Measurements from ENCODE around the gene P2RX2. TPM values are rescaled to one million over a fixed set of nuclear protein-coding genes. Genes with fewer than 3 reads are reported as not detected.

Gene P2RX2
- total and polyA plus RNA-seq, 2 of the 4 experiments (the other 2 are of a cell fraction): not detected

DNA sequence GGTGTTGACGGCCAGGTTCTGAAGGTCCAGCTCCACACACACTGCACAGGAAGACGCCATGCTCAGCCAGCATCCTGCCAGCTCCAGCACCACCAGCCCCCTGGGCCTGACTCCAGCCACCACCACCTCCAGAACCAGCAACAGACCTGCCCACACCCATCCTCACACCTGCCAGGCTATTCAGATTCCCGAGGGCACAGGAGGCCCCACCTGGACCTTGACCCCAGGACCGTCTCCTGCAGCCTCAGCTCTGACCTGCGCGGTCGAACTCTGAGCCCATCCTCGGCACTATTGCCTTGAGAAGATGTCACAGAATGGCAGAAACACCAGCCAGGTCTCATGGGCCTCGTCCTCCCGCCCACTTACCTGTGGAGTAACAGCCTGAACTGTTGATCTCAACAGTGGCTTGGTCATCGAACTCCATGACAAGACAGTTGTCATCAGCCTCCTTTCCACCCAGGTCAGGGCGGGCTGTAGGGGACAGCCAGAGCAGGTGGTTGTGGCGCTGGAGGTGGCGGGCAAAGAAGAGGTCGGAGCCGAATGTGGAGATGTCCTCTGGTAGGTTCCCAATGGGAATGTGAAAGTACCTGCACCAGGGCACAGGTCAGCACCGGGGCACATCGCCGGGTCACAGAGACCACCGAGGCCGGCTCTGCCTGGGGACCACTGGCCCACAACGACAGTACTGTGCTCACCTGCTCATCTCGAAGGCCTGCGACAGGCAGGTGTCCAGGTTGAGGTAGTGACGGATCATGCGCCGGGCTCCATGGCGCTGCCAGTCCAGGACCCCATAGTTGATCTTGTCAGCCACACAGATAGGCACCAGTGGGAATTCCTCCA lies 23.5 kb downstream of the P2RX2 start:
- H4K91ac ChIP-seq (ENCODE audit: insufficient read depth, low read depth, low read length): no peak overlapping the region
- TF ChIP-seq, protein P1, sequence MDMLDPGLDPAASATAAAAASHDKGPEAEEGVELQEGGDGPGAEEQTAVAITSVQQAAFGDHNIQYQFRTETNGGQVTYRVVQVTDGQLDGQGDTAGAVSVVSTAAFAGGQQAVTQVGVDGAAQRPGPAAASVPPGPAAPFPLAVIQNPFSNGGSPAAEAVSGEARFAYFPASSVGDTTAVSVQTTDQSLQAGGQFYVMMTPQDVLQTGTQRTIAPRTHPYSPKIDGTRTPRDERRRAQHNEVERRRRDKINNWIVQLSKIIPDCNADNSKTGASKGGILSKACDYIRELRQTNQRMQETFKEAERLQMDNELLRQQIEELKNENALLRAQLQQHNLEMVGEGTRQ (IDR thresholded peaks at IDR 0.05; ENCODE audit: low read depth, low read length): no peak
- dilution Hi-C loops (cut with HindIII; ENCODE audit: low sequenced_read_pairs, unreplicated experiment) (no loop called here), in situ Hi-C loops (cut with MboI; ENCODE audit: low sequenced_read_pairs) (no loop called here), intact Hi-C loops (cut with micrococcal nuclease) (no loop called here)
- no peaks in the 10 kb centered on the region for H3K79me1 ChIP-seq (ENCODE audit: low read depth in 1 of 2, low read length in 2 of 2)
- H3K4me3 ChIP-seq (ENCODE audit: insufficient read depth, low read depth, low read length): no peak overlapping the region
- DNase-seq (no peak), ATAC-seq (ENCODE audit: low read depth) (no peak)
- H3K9me3 ChIP-seq (ENCODE audit: control insufficient read depth, insufficient read depth, low read length): no peaks in the 10 kb centered on the region
- no peaks in the 10 kb centered on the region for H3K4me1 ChIP-seq (ENCODE audit: control insufficient read depth, insufficient read depth, low read length)
- H3K23ac ChIP-seq (ENCODE audit: low read depth, low read length): no peak overlapping the region
- no peak overlapping the region for H4K5ac ChIP-seq (ENCODE audit: low read depth, low read length)
- no peaks in the 10 kb centered on the region for H3K9me1 ChIP-seq (ENCODE audit: insufficient read depth, low read length)
- H3K27me3 ChIP-seq (ENCODE audit: control insufficient read depth, insufficient read depth, low read length): no peaks in the 10 kb centered on the region
- H3K4ac ChIP-seq (ENCODE audit: low read depth, low read length): no peak overlapping the region
- no peak overlapping the region for H3K9ac ChIP-seq (ENCODE audit: low read depth, low read length)
- H3K18ac ChIP-seq (ENCODE audit: low read depth, low read length): no peak overlapping the region
- H4K8ac ChIP-seq (ENCODE audit: low read depth in 2 of 2, low read length in 2 of 2): no peak overlapping the region
- WGBS, 2 experiments (ENCODE audit: extremely low coverage in 2 of 2, insufficient read length in 1 of 2): 96% methylated on average over 19 of the region's 28 CpGs; no CpG with 5 or more reads in 1 of the 2 experiments
- H2AK9ac ChIP-seq (replicated peaks; ENCODE audit: low read depth, low read length, poor library complexity): no peak overlapping the region
- CTCF ChIA-PET: no interaction called here
- no peak overlapping the region for H3K56ac ChIP-seq (ENCODE audit: extremely low read depth, insufficient read depth, low read length)
- peaks cover 7% of the 10 kb centered on the region; the same call in 1 of the 2 replicates for H4K20me1 ChIP-seq (ENCODE audit: insufficient read depth, low read length)
- no peak overlapping the region for H2BK5ac ChIP-seq (ENCODE audit: low read depth, low read length, poor library complexity, severe bottlenecking)
- no peak overlapping the region for H3K4me2 ChIP-seq (ENCODE audit: low read depth, low read length)
- no peak overlapping the region for H2BK120ac ChIP-seq (ENCODE audit: low read depth, low read length)
- no TSS peak for BruUV-seq (replicated peaks)
- H2BK15ac ChIP-seq (ENCODE audit: low read depth, low read length): no peak overlapping the region
- no peak overlapping the region for H2AFZ ChIP-seq (replicated peaks; ENCODE audit: low read length, poor library complexity)
- H3K36me3 ChIP-seq (ENCODE audit: control insufficient read depth, insufficient read depth, low read length): peaks cover 30% of the 10 kb centered on the region
- POLR2A ChIA-PET (ENCODE audit: unreplicated experiment): no interaction called here
- no peak overlapping the region for H2AK5ac ChIP-seq (ENCODE audit: low read depth, low read length)
- no peak overlapping the region for H2BK20ac ChIP-seq (ENCODE audit: low read depth, low read length)
- no peak overlapping the region for H3K14ac ChIP-seq (replicated peaks; ENCODE audit: low read depth, low read length)
- no peak overlapping the region for H3K27ac ChIP-seq (ENCODE audit: insufficient read depth, low read length)

Measured in IMR-90 (cell line).